GM18909 (cell line): Measurements from ENCODE around the gene CFAP92.

Source experiments
- ATAC-seq: cut with Tn5 transposase; IDR thresholded peaks from one replicate; pipeline ENCODE4 v1.9.1; 2021; ENCODE audit warnings: mild to moderate bottlenecking; ENCODE audit not compliant: unreplicated experiment, poor library complexity

CFAP92 gene

DNA sequence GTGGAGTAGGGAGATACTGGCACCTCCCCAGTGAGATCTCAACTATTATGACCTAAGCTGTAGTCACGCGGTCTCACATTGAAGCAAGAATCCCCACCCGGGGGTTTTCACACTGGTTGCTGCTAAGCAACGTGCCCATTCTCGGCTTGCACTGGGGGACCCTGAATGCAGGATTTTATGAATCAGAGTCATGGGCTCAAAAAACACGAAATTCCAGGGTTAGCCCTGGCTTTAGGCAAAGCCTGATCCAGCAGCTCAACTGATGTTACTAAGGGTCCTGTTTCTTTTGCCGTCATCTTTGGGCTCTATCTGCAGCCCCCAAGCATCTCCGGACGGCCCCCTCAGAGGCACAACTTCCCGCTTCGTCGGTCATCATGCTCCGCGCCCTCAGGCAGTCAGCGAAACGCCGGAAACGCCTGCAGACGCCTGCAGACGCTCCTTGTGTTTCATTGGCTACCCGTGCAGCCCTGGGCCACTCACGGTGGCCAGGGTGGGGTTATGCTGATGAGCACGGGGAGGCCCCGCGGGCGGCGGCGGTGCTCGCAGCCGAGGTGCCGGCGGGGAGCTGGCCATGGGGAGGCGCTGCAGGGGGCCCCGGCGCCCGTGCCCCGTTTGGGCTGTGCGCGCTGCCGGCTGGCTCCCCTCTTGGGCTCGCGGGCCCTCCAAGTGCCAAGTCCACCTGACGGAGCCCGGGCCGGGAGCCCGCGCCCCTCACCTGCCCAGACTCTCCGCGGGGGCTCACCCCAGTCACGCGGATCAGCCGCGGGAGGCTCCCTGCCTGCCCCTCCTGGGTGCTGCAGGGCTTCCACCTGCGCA is 33.1 kb upstream of the CFAP92 start:
- ATAC-seq: peak; percentile 99

DNA sequence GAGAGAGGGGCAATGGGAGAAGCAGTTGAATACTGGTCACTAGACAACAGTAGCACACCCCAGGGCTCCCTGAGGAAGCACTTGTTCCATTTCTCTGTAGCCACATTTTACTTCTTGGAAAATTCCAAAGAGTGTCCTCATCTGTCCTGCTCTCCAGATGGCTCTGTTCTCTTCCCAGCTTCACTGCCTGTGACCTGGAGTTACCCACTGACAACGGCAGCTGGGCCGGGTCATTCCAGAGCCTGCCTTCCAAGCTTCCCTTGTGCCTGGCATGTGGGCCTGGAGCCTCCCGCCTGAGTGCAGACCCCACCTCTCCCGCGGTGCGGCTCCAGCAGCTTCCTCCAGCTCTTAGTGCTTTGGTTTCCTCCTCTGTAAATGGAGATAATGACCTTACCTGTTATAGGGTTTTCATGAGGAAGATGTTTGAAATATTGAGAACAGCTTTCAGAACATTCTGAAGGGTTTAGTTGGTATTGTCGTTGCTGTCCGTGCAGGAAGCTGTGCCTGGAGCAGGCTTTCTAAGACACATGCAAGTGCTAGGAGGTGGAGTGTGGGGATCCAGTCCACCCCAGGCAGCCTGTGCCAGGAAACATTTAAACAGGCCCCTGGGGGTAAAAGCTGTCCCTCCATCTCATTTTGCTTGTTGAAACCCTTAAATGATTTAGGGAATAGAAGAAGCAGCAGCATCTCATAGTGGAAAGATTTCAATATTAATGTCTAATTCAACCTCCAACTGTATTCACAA is 32.0 kb upstream of the CFAP92 start:
- no peak for ATAC-seq

DNA sequence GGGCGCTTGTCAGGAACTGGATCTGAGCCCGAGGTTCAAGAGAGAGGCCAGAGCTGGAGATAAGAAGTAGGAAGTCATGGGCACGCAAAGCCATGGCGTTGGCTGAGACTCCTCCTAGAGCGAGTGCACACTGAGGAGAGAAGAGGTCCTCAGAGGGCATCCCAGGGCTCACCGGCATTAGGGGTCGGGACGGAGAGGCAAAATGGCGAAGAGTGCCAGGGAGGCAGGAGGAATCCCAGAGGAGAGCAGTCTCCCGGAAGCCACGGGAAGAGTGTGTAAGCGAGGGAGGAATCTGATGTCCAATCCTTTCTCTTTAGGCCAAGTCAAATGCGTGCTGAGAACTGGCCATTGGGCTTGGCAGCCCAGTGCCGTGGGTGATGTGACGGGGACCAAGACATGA is 31.2 kb upstream of the CFAP92 start:
- ATAC-seq: no peak

DNA sequence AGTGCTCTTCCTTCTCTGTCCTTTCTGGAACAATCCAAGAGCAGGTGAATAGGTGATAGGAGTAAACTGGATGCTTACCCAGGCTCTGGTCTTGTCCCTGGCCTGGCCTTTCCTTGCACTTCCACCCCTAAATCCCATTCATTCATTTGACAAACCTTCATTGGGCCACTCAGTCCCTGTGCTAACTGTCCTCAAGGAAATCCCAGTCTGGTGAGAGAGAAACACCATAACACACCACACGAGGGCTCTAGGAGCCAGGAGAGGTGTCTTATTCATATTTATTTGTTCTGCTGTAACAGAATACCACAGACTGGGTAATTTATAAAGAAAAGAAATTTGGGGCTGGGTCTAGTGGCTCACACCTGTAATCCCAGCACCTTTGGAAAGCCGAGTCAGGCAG is 30.0 kb upstream of the CFAP92 start:
- ATAC-seq: no peak

DNA sequence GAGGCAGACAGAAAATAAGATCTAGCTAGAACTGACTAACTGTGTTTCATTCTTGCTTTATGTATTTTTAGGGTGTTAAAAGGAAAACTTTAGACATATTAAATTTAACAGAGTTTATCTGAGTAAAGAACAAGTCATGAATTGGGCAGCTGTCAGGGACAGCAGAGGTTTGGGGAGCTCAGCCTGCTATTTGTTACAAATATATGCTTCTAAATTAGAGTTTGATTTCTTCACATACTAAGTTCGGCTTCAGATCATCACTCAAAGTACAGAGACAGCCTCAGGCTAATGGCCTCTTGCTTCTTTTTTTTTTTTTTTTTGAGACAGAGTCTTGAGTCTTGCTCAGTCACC is 29.1 kb upstream of the CFAP92 start:
- no peak for ATAC-seq

DNA sequence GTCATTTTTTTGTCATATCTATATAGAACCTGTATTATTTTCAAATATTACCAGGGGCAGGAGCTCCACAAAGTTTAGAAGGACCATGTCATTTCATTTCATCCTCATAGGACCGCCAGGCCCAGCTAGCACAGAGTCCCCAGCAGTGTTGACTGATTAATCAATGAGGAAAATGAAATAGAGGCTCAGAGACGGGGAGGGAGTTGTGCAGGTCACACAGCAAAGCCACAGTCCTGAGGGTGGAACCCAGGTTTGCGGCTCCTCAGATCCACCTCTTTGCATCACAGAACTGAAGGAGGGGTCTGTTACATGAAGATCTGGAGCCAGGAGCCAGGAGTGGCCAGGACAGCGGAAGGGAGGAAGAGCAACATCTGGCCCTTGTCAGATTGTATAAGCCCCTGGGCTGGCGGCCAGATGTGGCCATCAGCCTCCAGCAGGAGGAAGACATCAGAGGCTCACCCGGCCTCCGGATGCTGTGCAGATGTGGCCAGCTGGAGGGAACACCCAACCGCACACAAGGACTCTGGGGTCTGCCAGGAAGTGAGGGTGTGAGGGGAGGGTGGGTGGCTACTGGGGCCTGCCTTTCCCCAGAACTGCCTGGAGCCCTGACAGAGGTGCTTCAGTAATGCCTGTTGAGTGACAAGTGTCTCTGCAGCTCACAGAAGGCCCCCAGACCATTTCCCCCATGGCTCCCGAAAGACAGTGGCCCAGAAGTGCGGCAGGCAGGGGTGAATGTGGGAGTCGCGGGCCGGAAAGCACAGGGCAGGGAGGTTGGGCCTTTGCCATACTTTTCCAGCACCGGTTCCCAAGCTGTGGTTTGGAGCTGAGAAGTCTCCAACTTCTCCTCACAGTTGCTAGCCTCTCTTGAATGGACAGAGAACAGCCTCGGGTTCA is 28.5 kb upstream of the CFAP92 start:
- no peak for ATAC-seq

- ATAC-seq: no peak
Observed at GRCh38 chr3:129021140-129021551, 27.3 kb upstream of the CFAP92 start.

- no peak for ATAC-seq
Observed at GRCh38 chr3:129020691-129021090, 26.8 kb upstream of the CFAP92 start.

DNA sequence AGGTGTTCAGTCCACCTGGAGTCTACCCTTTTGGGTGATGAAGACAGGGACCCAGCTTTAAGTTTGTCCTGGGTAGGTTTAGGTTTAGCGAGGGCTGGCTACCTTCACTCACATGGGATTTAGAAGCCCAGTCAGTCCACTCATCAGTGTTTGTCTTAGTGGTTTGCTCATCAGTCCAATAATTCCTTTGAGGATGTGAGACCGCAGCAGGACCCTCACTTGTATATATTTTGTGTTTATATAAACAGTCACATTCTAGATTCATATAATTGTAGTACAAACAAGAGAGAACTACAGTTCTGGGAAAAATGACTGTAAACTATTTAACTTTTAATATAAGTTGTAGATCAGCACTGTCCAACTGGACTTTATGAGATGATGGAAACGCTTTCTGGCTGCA is 25.4 kb upstream of the CFAP92 start:
- no peak for ATAC-seq

GRCh38 chr3:129018751-129019150 is 24.9 kb upstream of the CFAP92 start:
- no peak for ATAC-seq

DNA sequence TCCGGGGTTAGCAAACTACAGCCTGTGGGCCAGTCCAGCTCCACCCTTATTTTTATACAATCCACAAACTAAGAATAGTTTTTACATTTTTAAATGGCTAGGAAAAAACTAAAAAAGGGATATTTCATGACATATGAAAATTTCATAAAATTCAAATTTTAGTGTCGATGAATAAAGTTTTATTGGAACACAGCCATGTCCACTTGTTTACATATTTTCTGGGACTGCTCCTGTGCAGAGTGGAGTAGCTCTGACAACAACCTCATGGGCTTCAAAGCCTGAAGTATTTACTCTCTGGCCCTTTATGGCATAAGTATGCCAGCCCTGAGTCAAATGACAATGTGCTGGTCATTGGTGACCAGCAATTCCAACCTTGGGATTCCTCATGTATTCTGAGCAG is 24.4 kb upstream of the CFAP92 start:
- ATAC-seq: no peak

GRCh38 chr3:129017484-129017899 is 23.6 kb upstream of the CFAP92 start:
- no peak for ATAC-seq

GRCh38 chr3:129016720-129017483 is 23.0 kb upstream of the CFAP92 start:
- ATAC-seq: no peak

GRCh38 chr3:129016356-129016719 is 22.5 kb upstream of the CFAP92 start:
- peak; percentile 48 for ATAC-seq

- ATAC-seq: peak; percentile 7
Observed at GRCh38 chr3:129015388-129016105, 21.7 kb upstream of the CFAP92 start.

DNA sequence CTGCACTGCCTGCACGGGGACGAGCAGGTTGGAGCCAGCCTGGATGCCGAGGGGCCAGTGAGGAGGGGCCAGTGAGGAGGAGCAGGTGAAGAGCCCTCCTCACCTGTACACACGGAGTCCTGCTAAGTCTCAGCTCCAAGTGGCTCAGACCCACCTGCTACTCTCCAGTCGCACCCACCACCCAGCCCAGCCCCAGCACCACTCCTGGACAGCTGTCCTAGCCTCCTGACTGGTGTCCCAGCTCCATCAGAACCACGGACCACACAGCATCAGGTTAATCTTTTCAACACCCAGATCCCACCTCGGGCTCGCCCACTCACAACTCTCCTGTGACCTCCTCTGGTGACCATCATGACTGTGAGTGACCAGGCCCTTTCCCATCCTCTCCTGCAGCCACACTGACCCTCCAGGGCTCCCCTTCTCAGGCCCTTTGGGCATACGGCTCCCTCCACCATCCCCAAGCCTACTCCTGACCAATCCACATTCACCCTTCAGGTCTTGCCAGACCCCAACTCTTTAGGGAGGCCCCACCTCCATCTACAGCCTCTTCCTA is 21.0 kb upstream of the CFAP92 start:
- ATAC-seq: no peak

- ATAC-seq: no peak
Observed at GRCh38 chr3:129014148-129014547, 20.3 kb upstream of the CFAP92 start.

DNA sequence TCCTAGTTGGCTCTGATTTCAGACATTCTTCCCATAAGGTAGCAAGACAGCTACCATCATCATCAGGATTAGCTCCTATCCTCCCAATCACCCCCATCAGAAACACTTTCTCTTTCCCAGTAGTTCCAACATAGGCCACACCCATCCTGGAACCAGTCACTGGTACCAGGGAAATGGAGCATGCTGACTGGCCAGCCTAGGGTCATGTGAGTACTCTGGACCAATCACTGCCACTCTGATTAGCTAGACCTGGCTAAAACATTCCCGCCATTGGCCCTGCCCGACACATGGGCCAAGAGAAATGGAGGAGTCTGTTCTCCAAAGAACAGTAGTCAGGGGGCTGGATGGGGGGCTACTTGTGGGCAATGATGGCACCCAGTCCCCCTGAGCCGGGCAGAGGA is 19.6 kb upstream of the CFAP92 start:
- no peak for ATAC-seq

GRCh38 chr3:129010310-129010956 is 16.6 kb upstream of the CFAP92 start:
- no peak for ATAC-seq
